PFSK-1 (cell line): ENCODE measurements around the gene TRMT6.

Experiments used
- FOXP2 ChIP-seq: optimal IDR thresholded peaks from 2 replicates; pipeline ENCODE3; 2011; ENCODE audit warnings: borderline replicate concordance, control low read depth, inconsistent platforms; ENCODE audit not compliant: insufficient read depth; ENCODE audit errors: extremely low read length, extremely low read depth
- POLR2AphosphoS5 ChIP-seq: IDR thresholded peaks from 2 replicates; pipeline ENCODE4 v1.6.1; 2012; ENCODE audit warnings: low read depth, mild to moderate bottlenecking, control low read depth, low read length, moderate library complexity
- SIN3A ChIP-seq: IDR thresholded peaks from 2 replicates; pipeline ENCODE4 v1.6.1; 2012; ENCODE audit warnings: mild to moderate bottlenecking, low read length, moderate library complexity, borderline replicate concordance; ENCODE audit not compliant: insufficient read depth
- TAF1 ChIP-seq: IDR thresholded peaks from 2 replicates; pipeline ENCODE4 v1.6.1; 2012; ENCODE audit warnings: low read length, control low read depth, borderline replicate concordance; ENCODE audit not compliant: insufficient read depth
- TF ChIP-seq, protein P1 (sequence below), 2 experiments: IDR thresholded peaks; 2 replicates each; pipeline versions ENCODE4 v1.6.1 to v1.8.0; 2011 to 2012; ENCODE audit warnings: low read depth in 2 of 2, low read length in 2 of 2, control low read depth in 1 of 2, inconsistent platforms in 1 of 2, mild to moderate bottlenecking in 1 of 2, moderate library complexity in 1 of 2; ENCODE audit not compliant: insufficient read depth in 1 of 2

TRMT6 gene

DNA sequence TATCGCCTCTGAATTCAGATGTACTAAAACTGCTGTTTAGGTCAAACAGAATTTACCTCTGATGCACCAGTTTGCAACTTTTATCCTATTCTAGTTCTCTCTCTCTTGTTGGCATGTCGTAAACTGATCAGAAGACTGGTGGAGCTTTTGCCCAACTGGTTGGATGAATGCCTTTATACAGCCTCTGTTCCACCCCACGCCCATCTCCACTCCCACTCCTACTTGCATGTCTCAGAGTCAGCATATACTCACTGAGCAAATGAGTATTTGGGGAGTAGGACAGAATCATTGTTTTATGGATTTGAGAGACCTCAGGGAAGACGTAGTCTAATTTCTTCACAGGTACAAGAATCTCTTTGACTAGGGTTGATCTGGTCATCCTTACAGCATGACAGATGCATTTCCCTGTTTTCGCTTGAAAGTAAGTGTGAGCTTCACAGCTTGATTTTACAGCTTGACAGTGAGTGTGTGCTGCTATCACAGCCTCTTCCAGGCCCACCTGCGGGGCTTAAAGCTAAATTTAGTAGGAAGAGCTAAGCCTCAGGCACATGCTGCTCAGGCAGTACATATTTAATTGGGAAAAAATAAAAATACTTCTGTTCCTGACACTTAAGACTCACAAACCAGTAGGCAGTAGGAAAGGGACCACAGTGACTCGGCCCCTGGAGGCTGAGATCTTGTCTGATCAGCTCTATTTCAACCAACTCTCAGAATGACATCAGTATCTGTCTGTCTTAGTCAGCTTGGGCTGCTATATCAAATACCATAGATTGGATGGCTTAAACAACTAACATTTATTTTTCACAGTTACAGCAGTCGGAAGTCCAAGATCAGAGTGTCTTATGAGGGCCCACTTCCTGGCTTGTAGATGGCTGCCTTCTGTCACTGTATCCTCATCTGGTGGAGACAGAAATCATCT, 30.4 kb downstream of the TRMT6 start:
- TF ChIP-seq TAF1 (no peak), POLR2AphosphoS5 (no peak), SIN3A (no peak), FOXP2 (no peak)
- TF ChIP-seq, protein P1, sequence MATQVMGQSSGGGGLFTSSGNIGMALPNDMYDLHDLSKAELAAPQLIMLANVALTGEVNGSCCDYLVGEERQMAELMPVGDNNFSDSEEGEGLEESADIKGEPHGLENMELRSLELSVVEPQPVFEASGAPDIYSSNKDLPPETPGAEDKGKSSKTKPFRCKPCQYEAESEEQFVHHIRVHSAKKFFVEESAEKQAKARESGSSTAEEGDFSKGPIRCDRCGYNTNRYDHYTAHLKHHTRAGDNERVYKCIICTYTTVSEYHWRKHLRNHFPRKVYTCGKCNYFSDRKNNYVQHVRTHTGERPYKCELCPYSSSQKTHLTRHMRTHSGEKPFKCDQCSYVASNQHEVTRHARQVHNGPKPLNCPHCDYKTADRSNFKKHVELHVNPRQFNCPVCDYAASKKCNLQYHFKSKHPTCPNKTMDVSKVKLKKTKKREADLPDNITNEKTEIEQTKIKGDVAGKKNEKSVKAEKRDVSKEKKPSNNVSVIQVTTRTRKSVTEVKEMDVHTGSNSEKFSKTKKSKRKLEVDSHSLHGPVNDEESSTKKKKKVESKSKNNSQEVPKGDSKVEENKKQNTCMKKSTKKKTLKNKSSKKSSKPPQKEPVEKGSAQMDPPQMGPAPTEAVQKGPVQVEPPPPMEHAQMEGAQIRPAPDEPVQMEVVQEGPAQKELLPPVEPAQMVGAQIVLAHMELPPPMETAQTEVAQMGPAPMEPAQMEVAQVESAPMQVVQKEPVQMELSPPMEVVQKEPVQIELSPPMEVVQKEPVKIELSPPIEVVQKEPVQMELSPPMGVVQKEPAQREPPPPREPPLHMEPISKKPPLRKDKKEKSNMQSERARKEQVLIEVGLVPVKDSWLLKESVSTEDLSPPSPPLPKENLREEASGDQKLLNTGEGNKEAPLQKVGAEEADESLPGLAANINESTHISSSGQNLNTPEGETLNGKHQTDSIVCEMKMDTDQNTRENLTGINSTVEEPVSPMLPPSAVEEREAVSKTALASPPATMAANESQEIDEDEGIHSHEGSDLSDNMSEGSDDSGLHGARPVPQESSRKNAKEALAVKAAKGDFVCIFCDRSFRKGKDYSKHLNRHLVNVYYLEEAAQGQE (IDR thresholded peaks at IDR 0.05; ENCODE audit: insufficient read depth in 1 of 2, low read depth in 2 of 2, low read length in 2 of 2) = no peak

DNA sequence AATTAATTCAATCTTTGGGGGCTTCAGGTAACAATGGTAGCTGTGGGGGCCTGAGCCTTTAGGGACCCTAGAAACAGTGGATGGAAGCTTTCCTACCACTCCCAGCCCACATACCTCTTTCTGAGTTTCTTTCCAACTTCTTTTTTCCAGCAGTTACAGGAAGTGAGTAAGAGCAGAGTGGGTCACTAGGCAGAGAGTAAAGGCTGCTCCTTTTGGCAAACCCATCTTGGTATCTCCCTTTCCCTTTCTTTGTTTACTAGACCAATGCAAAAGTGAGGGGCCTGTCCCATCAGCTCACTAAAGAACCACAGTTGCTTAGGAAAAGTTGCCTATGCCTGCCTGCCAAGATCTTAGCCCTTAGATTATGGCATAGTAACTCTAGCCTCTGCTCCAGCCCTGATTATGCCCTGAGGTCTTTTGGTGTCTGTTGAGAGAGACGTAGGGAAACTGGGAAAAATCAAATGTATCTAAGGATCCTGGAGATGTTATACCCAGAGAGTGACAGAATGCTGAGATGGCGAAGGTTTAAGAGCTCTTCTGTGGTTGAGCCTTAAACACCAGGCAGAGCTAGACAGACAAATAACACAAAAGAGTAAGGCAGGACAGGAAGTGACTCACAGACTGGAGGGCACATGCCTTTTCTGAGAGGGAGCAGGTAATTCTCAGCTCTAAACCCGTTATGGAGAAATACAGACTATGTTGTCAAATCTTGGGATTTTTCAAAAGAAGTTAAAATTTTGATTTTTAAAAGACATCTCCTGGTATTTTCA, 31.3 kb downstream of the TRMT6 start:
- TF ChIP-seq SIN3A = no peak
- TF ChIP-seq, protein P1 (IDR thresholded peaks at IDR 0.05; ENCODE audit: insufficient read depth in 1 of 2, low read depth in 2 of 2, low read length in 2 of 2) = no peak
- TF ChIP-seq POLR2AphosphoS5 = no peak
- TF ChIP-seq TAF1 = no peak

DNA sequence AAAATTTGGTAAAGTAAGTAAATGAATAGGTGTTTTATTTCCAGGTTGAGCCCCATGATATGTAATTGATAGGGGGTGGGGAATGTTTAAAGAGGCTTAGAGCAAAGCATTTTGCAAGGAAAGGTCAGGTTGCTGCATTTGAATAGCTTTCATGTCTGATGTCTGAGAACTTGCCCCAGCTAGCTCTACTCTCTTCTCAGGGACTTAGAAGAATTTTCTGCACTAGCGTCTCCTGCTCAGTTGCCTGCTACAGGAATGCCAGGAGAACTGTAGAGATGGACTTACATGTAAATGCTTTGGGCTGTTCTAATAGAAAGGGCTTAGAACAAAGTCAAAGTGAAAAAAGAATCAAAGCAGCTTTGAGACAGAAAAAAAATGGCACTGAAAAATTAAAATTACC, 35.5 kb downstream of the TRMT6 start:
- no peak for TF ChIP-seq SIN3A
- no peak for TF ChIP-seq POLR2AphosphoS5
- TF ChIP-seq TAF1 = no peak
- no peak for TF ChIP-seq FOXP2
- TF ChIP-seq, protein P1 (IDR thresholded peaks at IDR 0.05; ENCODE audit: insufficient read depth in 1 of 2, low read depth in 2 of 2, low read length in 2 of 2) = no peak

DNA sequence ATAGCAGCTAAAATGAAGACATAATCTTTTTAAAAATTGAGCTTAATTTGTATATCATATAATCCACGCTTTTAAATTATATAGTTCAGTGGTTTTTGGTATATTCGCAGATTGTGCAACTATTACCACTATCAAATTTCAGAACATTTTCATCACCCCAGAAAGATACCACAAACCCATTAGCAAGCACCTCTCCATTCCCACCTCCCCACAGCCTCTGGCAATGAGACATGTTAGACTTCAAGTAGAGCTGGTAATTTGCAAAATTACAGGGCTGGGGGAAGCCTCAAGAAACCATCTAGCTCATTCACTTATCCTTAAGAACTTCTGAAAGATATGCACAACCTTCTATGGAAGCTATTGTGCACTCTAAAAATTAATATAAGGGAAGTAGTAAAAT, 37.2 kb downstream of the TRMT6 start:
- TF ChIP-seq SIN3A (no peak), TAF1 (no peak), FOXP2 (no peak), POLR2AphosphoS5 (no peak)
- TF ChIP-seq, protein P1 (IDR thresholded peaks at IDR 0.05; ENCODE audit: insufficient read depth in 1 of 2, low read depth in 2 of 2, low read length in 2 of 2) = no peak
